ENCODE results near the gene TMTC4.

DNA sequence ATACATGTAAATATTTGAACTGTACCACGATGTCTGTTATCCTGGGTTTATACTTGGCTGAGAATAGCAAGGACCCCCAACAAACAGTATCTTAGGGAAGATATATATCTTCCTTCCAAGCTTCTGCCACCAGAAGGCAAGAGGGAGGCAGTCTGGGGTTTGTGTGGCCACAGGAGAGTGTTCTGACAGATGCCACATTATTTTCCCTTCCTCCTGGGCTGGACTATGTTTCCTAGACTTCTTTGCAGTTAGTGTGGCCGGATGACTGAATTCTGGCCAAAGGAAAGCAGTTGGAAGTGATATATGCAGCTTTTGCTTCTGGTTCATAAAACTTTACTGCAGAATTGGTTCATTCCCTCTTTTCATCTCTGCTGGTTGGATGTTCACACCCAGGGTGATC, 39.9 kb upstream of the TMTC4 start:
- TF ChIP-seq, protein P1, sequence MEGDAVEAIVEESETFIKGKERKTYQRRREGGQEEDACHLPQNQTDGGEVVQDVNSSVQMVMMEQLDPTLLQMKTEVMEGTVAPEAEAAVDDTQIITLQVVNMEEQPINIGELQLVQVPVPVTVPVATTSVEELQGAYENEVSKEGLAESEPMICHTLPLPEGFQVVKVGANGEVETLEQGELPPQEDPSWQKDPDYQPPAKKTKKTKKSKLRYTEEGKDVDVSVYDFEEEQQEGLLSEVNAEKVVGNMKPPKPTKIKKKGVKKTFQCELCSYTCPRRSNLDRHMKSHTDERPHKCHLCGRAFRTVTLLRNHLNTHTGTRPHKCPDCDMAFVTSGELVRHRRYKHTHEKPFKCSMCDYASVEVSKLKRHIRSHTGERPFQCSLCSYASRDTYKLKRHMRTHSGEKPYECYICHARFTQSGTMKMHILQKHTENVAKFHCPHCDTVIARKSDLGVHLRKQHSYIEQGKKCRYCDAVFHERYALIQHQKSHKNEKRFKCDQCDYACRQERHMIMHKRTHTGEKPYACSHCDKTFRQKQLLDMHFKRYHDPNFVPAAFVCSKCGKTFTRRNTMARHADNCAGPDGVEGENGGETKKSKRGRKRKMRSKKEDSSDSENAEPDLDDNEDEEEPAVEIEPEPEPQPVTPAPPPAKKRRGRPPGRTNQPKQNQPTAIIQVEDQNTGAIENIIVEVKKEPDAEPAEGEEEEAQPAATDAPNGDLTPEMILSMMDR (IDR thresholded peaks at IDR 0.05), result no peak
- TF ChIP-seq POLR2AphosphoS5 (IDR thresholded peaks at IDR 0.05) (no peak), POLR2A (IDR thresholded peaks at IDR 0.05) (no peak), EP300 (IDR thresholded peaks at IDR 0.05) (no peak)

Data from upper lobe of left lung (tissue), 4 donors.